Measurements from ENCODE around the gene CYP19A1. TPM values are rescaled to one million over a fixed set of nuclear protein-coding genes. Genes with fewer than 3 reads are reported as not detected.

The CYP19A1 gene
- total and polyA plus RNA-seq, 2 of the 8 experiments (the other 6 are each of a cell fraction or from before 2014, with no cell fraction given): not detected

- H3K27ac ChIP-seq (ENCODE audit: low read depth, low read length): no peak overlapping the region
- FAIRE-seq (no peak), DNase-seq (ENCODE audit: low read depth in 1 of 2, low spot score in 2 of 2) (no peak)
- CTCF ChIA-PET (ENCODE audit: partially characterized antibody): interaction anchor here (1.0 to 3.3 kb wide), 8 partner anchors 26 to 204 kb away, joined by 3 to 26 read pairs (median 4); no protein-coding TSS in a partner anchor
- 88% methylated on average over 6 of the region's 6 CpGs; no CpG with 5 or more reads in 1 of the 2 experiments for WGBS, 2 experiments (ENCODE audit: extremely low coverage in 1 of 2, insufficient coverage in 1 of 2, insufficient read length in 1 of 2, insufficient replicate concordance in 2 of 2, low coverage in 1 of 2, low lambda C conversion rate in 2 of 2, missing lambda C conversion rate in 1 of 2)
- no peak overlapping the region for H3K14ac ChIP-seq (ENCODE audit: insufficient read length)
- no peak overlapping the region for H3K4me3 ChIP-seq (ENCODE audit: extremely low read depth in 1 of 4, insufficient read depth in 2 of 4, low read depth in 3 of 4, low read length in 4 of 4)
- TF ChIP-seq KDM5A (IDR thresholded peaks at IDR 0.05; ENCODE audit: low read length): no peak
- no peak for TF ChIP-seq YY1 (IDR thresholded peaks at IDR 0.05; ENCODE audit: low read depth, low read length)
- TF ChIP-seq SAP30 (IDR thresholded peaks at IDR 0.05; ENCODE audit: insufficient read depth, insufficient replicate concordance, low read length): no peak
- peak in 1 of 2 experiments; percentile 17; a peak in 1 of 4 replicates for TF ChIP-seq RAD21 (IDR thresholded peaks at IDR 0.05 in 1 of 2, conservative IDR thresholded peaks at IDR 0.05 in 1 of 2; ENCODE audit: low read depth in 2 of 2, low read length in 2 of 2)
- no peak for TF ChIP-seq GTF2F1 (IDR thresholded peaks at IDR 0.05; ENCODE audit: borderline replicate concordance, low read depth, low read length)
- no peaks in the 10 kb centered on the region for H3K79me2 ChIP-seq (ENCODE audit: control insufficient read depth in 1 of 2, insufficient read depth in 2 of 2, low read length in 2 of 2)
- H4K5ac ChIP-seq (ENCODE audit: insufficient read length, low read depth, low read length): no peak overlapping the region
- no peak overlapping the region for H2BK20ac ChIP-seq (ENCODE audit: low read length)
- H3K36me3 ChIP-seq (ENCODE audit: control insufficient read depth in 2 of 4, insufficient read depth in 4 of 4, low read length in 3 of 4): no peaks in the 10 kb centered on the region
- no peak overlapping the region for H3K23ac ChIP-seq (ENCODE audit: insufficient read length)
- no peak overlapping the region for H2AK5ac ChIP-seq (ENCODE audit: low read depth, low read length)
- H3K9ac ChIP-seq (replicated peaks in 1 of 4; ENCODE audit: extremely low read depth in 1 of 4, low read depth in 3 of 4, low read length in 3 of 4): no peak overlapping the region
- H3K4me1 ChIP-seq (replicated peaks in 1 of 4; ENCODE audit: control insufficient read depth in 3 of 4, insufficient read depth in 4 of 4, low read length in 3 of 4): no peaks in the 10 kb centered on the region
- no peak overlapping the region for H4K91ac ChIP-seq (replicated peaks; ENCODE audit: insufficient read length, low read length)
- H2AFZ ChIP-seq (ENCODE audit: low read length): no peak overlapping the region
- no peaks in the 10 kb centered on the region; the same call in 1 of the 2 replicates for H3K79me1 ChIP-seq (ENCODE audit: low read depth, low read length)
- no peak overlapping the region for H2BK120ac ChIP-seq (replicated peaks; ENCODE audit: low read depth, low read length)
- no peak overlapping the region for H3K4me2 ChIP-seq (ENCODE audit: insufficient read depth in 1 of 2, low read depth in 2 of 2, low read length in 2 of 2)
- no peaks in the 10 kb centered on the region for H3K23me2 ChIP-seq (ENCODE audit: low read depth, low read length)
- no peaks in the 10 kb centered on the region for H3K27me3 ChIP-seq (replicated peaks in 1 of 4; ENCODE audit: control insufficient read depth in 3 of 4, extremely low read depth in 1 of 4, insufficient read depth in 3 of 4, low read length in 3 of 4)
- H2BK12ac ChIP-seq (ENCODE audit: low read depth, low read length): no peak overlapping the region
- H2BK5ac ChIP-seq (ENCODE audit: low read depth, low read length): no peak overlapping the region
- H3K4ac ChIP-seq (replicated peaks; ENCODE audit: insufficient read length, low read depth, low read length): no peak overlapping the region
- POLR2A ChIA-PET (ENCODE audit: partially characterized antibody): no interaction called here
- peak overlapping the region; percentile 82; the same call in 1 of the 2 replicates for H4K8ac ChIP-seq (ENCODE audit: extremely low read depth, insufficient read depth, low read length)
- no peak overlapping the region for H3K18ac ChIP-seq (ENCODE audit: extremely low read depth, low read length)
- H4K20me1 ChIP-seq (replicated peaks in 1 of 2; ENCODE audit: control insufficient read depth in 1 of 2, insufficient read depth in 2 of 2, low read length in 2 of 2): no peaks in the 10 kb centered on the region
- no peak overlapping the region for H2BK15ac ChIP-seq (ENCODE audit: low read length)
- no peaks in the 10 kb centered on the region for H3K9me3 ChIP-seq (ENCODE audit: insufficient read depth in 2 of 2, low read depth in 1 of 2, low read length in 1 of 2)
- no peak overlapping the region for H3K56ac ChIP-seq (replicated peaks; ENCODE audit: insufficient read length, low read depth, low read length)
Observed at GRCh38 chr15:51198701-51199232, 139.6 kb downstream of the CYP19A1 start.
